SK-N-SH (cell line): ENCODE measurements around the gene UBASH3B. TPM values are rescaled to one million over a fixed set of nuclear protein-coding genes. Genes with fewer than 3 reads are reported as not detected.

Experiments used
- CTCF ChIA-PET: fragments of 300-600, 350-600 bp; formaldehyde crosslinking; extraction: SDS; loops from one replicate; lab custom pipeline; 2021; lab: Yijun Ruan, JAX
- POLR2A ChIA-PET: fragments of 350-600 bp; sonication (Branson Sonifier 250); formaldehyde crosslinking; extraction: SDS; loops from one replicate; lab custom pipeline; 2020; ENCODE audit warnings: antibody characterized with exemption, inconsistent platforms; lab: Yijun Ruan, JAX
- DNase-seq: peaks from one replicate; pipeline ENCODE4 v3.0.0; 2012
- H2AFZ ChIP-seq: fragments of 200-600 bp; sonication (generic); 2 replicates; pipeline ENCODE4 v1.8.1; 2016; ENCODE audit warnings: antibody characterized with exemption, mild to moderate bottlenecking, low read depth
- H3F3A ChIP-seq: fragments of 200-600 bp; sonication (generic); replicated peaks from 2 replicates; pipeline ENCODE3; 2016; ENCODE audit warnings: antibody characterized with exemption, mild to moderate bottlenecking; ENCODE audit not compliant: insufficient read depth
- H3K27ac ChIP-seq, 2 experiments: fragments of 200-500 bp in 1 of 2; fragments of 200-600 bp in 1 of 2; sonication (Bioruptor generic) in 1 of 2; sonication (generic), shearing (Covaris generic) in 1 of 2; 2 replicates each; pipeline versions ENCODE4 v1.5.1 to v1.6.1; 2014 to 2016; ENCODE audit warnings: low read depth in 2 of 2, inconsistent platforms in 1 of 2, low read length in 1 of 2, mild to moderate bottlenecking in 1 of 2, mixed read lengths in 1 of 2
- H3K27me3 ChIP-seq: fragments of 200-600 bp; sonication (generic), shearing (Covaris generic); 2 replicates; pipeline ENCODE4 v1.6.1; 2016; ENCODE audit warnings: mixed run types; ENCODE audit not compliant: insufficient read depth
- H3K36me3 ChIP-seq, 2 experiments: fragments of 200-500 bp in 1 of 2; fragments of 200-600 bp in 1 of 2; sonication (Bioruptor generic) in 1 of 2; sonication (generic) in 1 of 2; replicated peaks in 1 of 2; 2 replicates each; pipeline versions ENCODE3 to v1.5.1; 2014 to 2016; ENCODE audit warnings: low read length in 1 of 2, mild to moderate bottlenecking in 1 of 2; ENCODE audit not compliant: insufficient read depth in 2 of 2, control insufficient read depth in 1 of 2
- H3K4me1 ChIP-seq, 2 experiments: fragments of 200-500 bp in 1 of 2; fragments of 200-600 bp in 1 of 2; sonication (Bioruptor generic) in 1 of 2; sonication (generic), shearing (Covaris generic) in 1 of 2; 2 replicates each; pipeline versions ENCODE4 v1.5.1 to v1.6.1; 2014 to 2016; ENCODE audit warnings: low read depth in 1 of 2, low read length in 1 of 2, mixed run types in 1 of 2; ENCODE audit not compliant: insufficient read depth in 2 of 2, control insufficient read depth in 1 of 2
- H3K4me2 ChIP-seq: fragments of 200-600 bp; sonication (generic), shearing (Covaris generic); 2 replicates; pipeline ENCODE4 v1.6.1; 2017; ENCODE audit warnings: mixed run types
- H3K4me3 ChIP-seq, 2 experiments: fragments of 200-500 bp in 1 of 2; fragments of 200-600 bp in 1 of 2; sonication (Bioruptor generic) in 1 of 2; sonication (generic), shearing (Covaris generic) in 1 of 2; 2 replicates each; pipeline versions ENCODE4 v1.5.1 to v1.8.1; 2014 to 2016; ENCODE audit warnings: low read depth in 2 of 2, inconsistent platforms in 1 of 2, low read length in 1 of 2, mild to moderate bottlenecking in 1 of 2, mixed read lengths in 1 of 2, moderate library complexity in 1 of 2
- H3K79me2 ChIP-seq: fragments of 200-600 bp; sonication (generic); 2 replicates; pipeline ENCODE4 v1.8.1; 2017; ENCODE audit warnings: mild to moderate bottlenecking; ENCODE audit not compliant: insufficient read depth
- H3K9ac ChIP-seq: fragments of 200-600 bp; sonication (generic); 2 replicates; pipeline ENCODE4 v1.6.1; 2017; ENCODE audit warnings: mixed run types
- H3K9me2 ChIP-seq: fragments of 200-600 bp; sonication (generic); 2 replicates; pipeline ENCODE4 v1.6.1; 2017; ENCODE audit warnings: mixed run types
- H3K9me3 ChIP-seq: fragments of 200-600 bp; sonication (generic); 2 replicates; pipeline ENCODE4 v1.6.1; 2017; ENCODE audit warnings: mixed run types, mild to moderate bottlenecking, moderate library complexity
- H4K20me1 ChIP-seq: fragments of 200-600 bp; sonication (generic); 2 replicates; pipeline ENCODE4 v1.6.1; 2017; ENCODE audit warnings: mild to moderate bottlenecking, mixed run types; ENCODE audit not compliant: insufficient read depth
- ELF1 ChIP-seq: IDR thresholded peaks from 2 replicates; pipeline ENCODE4 v1.4.0; 2012
- EP300 ChIP-seq, 2 experiments: IDR thresholded peaks; 2 replicates each; pipeline versions ENCODE4 v1.4.0 to v1.6.1; 2012; ENCODE audit warnings: borderline replicate concordance in 1 of 2, low read depth in 1 of 2, low read length in 1 of 2
- FOSL2 ChIP-seq: IDR thresholded peaks from 2 replicates; pipeline ENCODE4 v1.4.0; 2012; ENCODE audit warnings: low read depth, mild to moderate bottlenecking, moderate library complexity, borderline replicate concordance
- FOXJ3 ChIP-seq: sonication (generic); formaldehyde crosslinking; IDR thresholded peaks from 2 replicates; pipeline ENCODE4 v1.5.1; 2020; ENCODE audit warnings: mild to moderate bottlenecking, missing genetic modification reagents
- GABPA ChIP-seq: IDR thresholded peaks from 2 replicates; pipeline ENCODE4 v1.4.0; 2012; ENCODE audit warnings: low read depth, mild to moderate bottlenecking
- GATA2 ChIP-seq: sonication (generic); formaldehyde crosslinking; IDR thresholded peaks from 2 replicates; pipeline ENCODE4 v1.5.0; 2020; ENCODE audit warnings: mild to moderate bottlenecking, missing genetic modification reagents
- MAX ChIP-seq: IDR thresholded peaks from 2 replicates; pipeline ENCODE4 v1.4.0; 2012; ENCODE audit warnings: low read depth
- NFIC ChIP-seq: IDR thresholded peaks from 2 replicates; pipeline ENCODE4 v1.4.0; 2012; ENCODE audit warnings: borderline replicate concordance
- RAD21 ChIP-seq: IDR thresholded peaks from 2 replicates; pipeline ENCODE4 v1.6.1; 2012; ENCODE audit warnings: mild to moderate bottlenecking, low read length
- REST ChIP-seq: IDR thresholded peaks from 2 replicates; pipeline ENCODE4 v1.6.1; 2012; ENCODE audit warnings: mild to moderate bottlenecking, low read depth, low read length, moderate library complexity
- RFX5 ChIP-seq: IDR thresholded peaks from 2 replicates; pipeline ENCODE4 v1.6.1; 2012; ENCODE audit warnings: mild to moderate bottlenecking, improper control_type of control experiment, low read length
- SIN3A ChIP-seq: IDR thresholded peaks from 2 replicates; pipeline ENCODE4 v1.6.1; 2012; ENCODE audit warnings: low read depth, mild to moderate bottlenecking, low read length, moderate library complexity, borderline replicate concordance
- TCF12 ChIP-seq: IDR thresholded peaks from 2 replicates; pipeline ENCODE4 v1.4.0; 2012
- TEAD4 ChIP-seq: IDR thresholded peaks from 2 replicates; pipeline ENCODE4 v1.4.0; 2012; ENCODE audit warnings: mild to moderate bottlenecking, borderline replicate concordance; ENCODE audit not compliant: insufficient read depth
- USF1 ChIP-seq: IDR thresholded peaks from 2 replicates; pipeline ENCODE4 v1.4.0; 2012; ENCODE audit warnings: low read depth, borderline replicate concordance
- WGBS: methylation state at CpG from one replicate; pipeline ENCODE4 v1.1.6; 2017; ENCODE audit warnings: low lambda C conversion rate; 5-methylcytosine and 5-hydroxymethylcytosine counted together
- polyA plus RNA-seq, 3 experiments: library from polyadenylated mRNA; depleted of rRNA; stranded (reverse); fragments of >200 nt; gene quantifications; 2 replicates each; pipeline ENCODE4 v1.2.3, GENCODE V29; 2012

The UBASH3B gene
- polyA plus RNA-seq, 1 of the 3 experiments (the other 2 are of a cell fraction) = 10.4 TPM

GRCh38 chr11:122664188-122664587 is 8.7 kb downstream of the UBASH3B start:
- H3K9me3 ChIP-seq = peaks cover 6% of the 10 kb centered on the region; the same call in 1 of the 2 replicates
- no peak overlapping the region for H3K27ac ChIP-seq
- DNase-seq = no peak
- TF ChIP-seq TCF12 (0 out of 2 replicates have a peak, but pooled peaks have one; percentile 14), FOXJ3 (no peak)
- TF ChIP-seq, all 33 proteins: peak for 1
- Histone ChIP-seq H3F3A (peaks cover 6% of the 10 kb centered on the region), H3K9me2 (no peaks in the 10 kb centered on the region), H4K20me1 (peaks cover 12% of the 10 kb centered on the region; the same call in 1 of the 2 replicates), H2AFZ (no peak overlapping the region), H3K4me1 (peaks cover 0 to 11% of the 10 kb centered on the region in 2 experiments; a peak in 2 of 4 replicates), H3K4me3 (no peak overlapping the region), H3K9ac (no peak overlapping the region), H3K27me3 (no peaks in the 10 kb centered on the region), H3K4me2 (no peak overlapping the region), H3K36me3 (peaks cover 0 to 6% of the 10 kb centered on the region in 2 experiments), H3K79me2 (peaks cover 98% of the 10 kb centered on the region)
- CTCF ChIA-PET = interaction anchor here (1.0 to 2.6 kb wide), 3 partner anchors 83 to 117 kb away, joined by 3 to 7 read pairs (median 4); no protein-coding TSS in a partner anchor
- POLR2A ChIA-PET = no interaction called here
- WGBS = 94% methylated on average over 1 of the region's 1 CpG

GRCh38 chr11:122665861-122666260 is 10.3 kb downstream of the UBASH3B start:
- DNase-seq = no peak
- ChIA-PET CTCF (no interaction called here), POLR2A (no interaction called here)
- WGBS = 90% methylated on average over 10 of the region's 10 CpGs
- no peaks in the 10 kb centered on the region for H3K9me2 ChIP-seq
- TF ChIP-seq TEAD4 (no peak), NFIC (no peak), SIN3A (no peak), REST (no peak), FOXJ3 (no peak), GATA2 (CRISPR knock-in tag) (no peak), RAD21 (no peak), MAX (no peak), EP300 (IDR thresholded peaks at IDR 0.05; ENCODE audit: borderline replicate concordance in 1 of 2, low read depth in 1 of 2, low read length in 1 of 2) (no peak), GABPA (no peak), ELF1 (no peak), RFX5 (no peak), FOSL2 (no peak), USF1 (no peak)
- H3K9me3 ChIP-seq = peaks cover 6% of the 10 kb centered on the region; the same call in 1 of the 2 replicates
- no peaks in the 10 kb centered on the region for H3K27me3 ChIP-seq
- no peak overlapping the region for H3K4me2 ChIP-seq
- H3K27ac ChIP-seq = no peak overlapping the region
- peaks cover 6% of the 10 kb centered on the region for H3F3A ChIP-seq
- no peak overlapping the region for H2AFZ ChIP-seq
- peaks cover 0 to 10% of the 10 kb centered on the region in 2 experiments; a peak in 1 of 4 replicates for H3K4me1 ChIP-seq
- H3K9ac ChIP-seq = no peak overlapping the region
- peaks cover 0 to 9% of the 10 kb centered on the region in 2 experiments for H3K36me3 ChIP-seq
- peaks cover 11% of the 10 kb centered on the region; the same call in 1 of the 2 replicates for H4K20me1 ChIP-seq
- peaks cover 96% of the 10 kb centered on the region for H3K79me2 ChIP-seq
- H3K4me3 ChIP-seq = no peak overlapping the region
